Measurements from ENCODE around the gene KRI1. TPM values are rescaled to one million over a fixed set of nuclear protein-coding genes. Genes with fewer than 3 reads are reported as not detected.
"Not testable (repeated sequence)": the region's sequence is repeated elsewhere in the genome, so short reads cannot be mapped to it uniquely, and the experiment has no call there.

The KRI1 gene
- total RNA-seq, 1 donor from 2014 or later, result 14.5 TPM

- DNase-seq (ENCODE audit: low read depth), result no peak
These were observed 9.4 kb upstream of the KRI1 start for GRCh38 chr19:10575011-10575716.

- no peak for DNase-seq (ENCODE audit: low read depth)
These were observed 8.7 kb upstream of the KRI1 start for GRCh38 chr19:10574462-10574861.

- DNase-seq (ENCODE audit: low read depth), result not testable (repeated sequence)
These were observed 8.0 kb upstream of the KRI1 start for GRCh38 chr19:10573793-10574192.

- DNase-seq (ENCODE audit: low read depth), result peak; percentile 97
These were observed 3.2 kb upstream of the KRI1 start, which contains the start of gene CDKN2D for GRCh38 chr19:10568826-10569651. Gene CDKN2D, minus strand, starts transcription at chr19:10568979. Its CDS starts 326 bp downstream, at chr19:10568653.

- no peak for DNase-seq (ENCODE audit: low read depth)
These were observed 2.4 kb upstream of the KRI1 start for GRCh38 chr19:10568062-10568825.

GRCh38 chr19:10567656-10568055 lies 1.8 kb upstream of the KRI1 start:
- no peak for DNase-seq (ENCODE audit: low read depth)

GRCh38 chr19:10566658-10567410 lies 1.0 kb upstream of the KRI1 start:
- DNase-seq (ENCODE audit: low read depth), result no peak

GRCh38 chr19:10566408-10566657 lies 523 bp upstream of the KRI1 start:
- DNase-seq (ENCODE audit: low read depth), result no peak

- DNase-seq (ENCODE audit: low read depth), result no peak
These were observed 713 bp downstream of the KRI1 start for GRCh38 chr19:10565028-10565566.

GRCh38 chr19:10562609-10563008 lies 3.2 kb downstream of the KRI1 start:
- no peak for DNase-seq (ENCODE audit: low read depth)

GRCh38 chr19:10560154-10560553 lies 5.7 kb downstream of the KRI1 start:
- no peak for DNase-seq (ENCODE audit: low read depth)

- DNase-seq (ENCODE audit: low read depth), result no peak
These were observed 8.1 kb downstream of the KRI1 start for GRCh38 chr19:10557603-10558197.

- no peak for DNase-seq (ENCODE audit: low read depth)
These were observed 10.2 kb downstream of the KRI1 start for GRCh38 chr19:10555610-10555973.

- DNase-seq (ENCODE audit: low read depth), result no peak
These were observed 10.8 kb downstream of the KRI1 start for GRCh38 chr19:10554760-10555609.

GRCh38 chr19:10553943-10554381 lies 11.8 kb downstream of the KRI1 start:
- no peak for DNase-seq (ENCODE audit: low read depth)

GRCh38 chr19:10553087-10553667 lies 12.6 kb downstream of the KRI1 start:
- DNase-seq (ENCODE audit: low read depth), result no peak

GRCh38 chr19:10552510-10553053 lies 13.2 kb downstream of the KRI1 start:
- DNase-seq (ENCODE audit: low read depth), result no peak

GRCh38 chr19:10551698-10552301 lies 14.0 kb downstream of the KRI1 start:
- DNase-seq (ENCODE audit: low read depth), result peak; percentile 24

GRCh38 chr19:10551006-10551405 lies 14.8 kb downstream of the KRI1 start:
- DNase-seq (ENCODE audit: low read depth), result not testable (repeated sequence)

All from renal cortical epithelial cell (primary cell).